ENCODE data around the gene FCHO1.

The FCHO1 gene

GRCh38 chr19:17790059-17790780 lies 38.9 kb downstream of the FCHO1 start:
- no peak for TF ChIP-seq CTCF (conservative IDR thresholded peaks at IDR 0.05; ENCODE audit: low read depth, low read length)
- Histone ChIP-seq H3K36me3 (ENCODE audit: insufficient read depth) (no peaks in the 10 kb centered on the region), H3K27me3 (ENCODE audit: insufficient read depth, low read depth) (peaks cover 1% of the 10 kb centered on the region; the same call in 1 of the 2 replicates), H3K9ac (no peak overlapping the region), H3K4me1 (ENCODE audit: low read depth, poor library complexity, severe bottlenecking) (no peaks in the 10 kb centered on the region), H3K4me2 (no peak overlapping the region), H3K4me3 (IDR thresholded peaks at IDR 0.05; ENCODE audit: insufficient read depth, low read depth, low read length) (no peak overlapping the region), H4K20me1 (ENCODE audit: insufficient read depth) (no peaks in the 10 kb centered on the region), H3K79me2 (ENCODE audit: insufficient read depth, low read depth) (no peaks in the 10 kb centered on the region), H3K27ac (no peak overlapping the region), H2AFZ (ENCODE audit: low read depth) (no peak overlapping the region)

GRCh38 chr19:17794412-17794730 lies 43.1 kb downstream of the FCHO1 start:
- Histone ChIP-seq H3K27ac (no peak overlapping the region), H3K9ac (no peak overlapping the region)
- no peak for TF ChIP-seq CTCF (conservative IDR thresholded peaks at IDR 0.05; ENCODE audit: low read depth, low read length)

GRCh38 chr19:17794731-17795494 lies 43.6 kb downstream of the FCHO1 start, which contains the start of gene B3GNT3:
TSS of gene B3GNT3 (plus strand) at chr19:17795138. CDS start at chr19:17807808, 12,670 bp downstream.
- Histone ChIP-seq H3K79me2 (ENCODE audit: insufficient read depth, low read depth) (no peaks in the 10 kb centered on the region), H3K9ac (no peak within 1 kb of the TSS), H3K27ac (no peak within 1 kb of the TSS), H3K4me2 (no peak within 1 kb of the TSS), H4K20me1 (ENCODE audit: insufficient read depth) (no peaks in the 10 kb centered on the region), H3K27me3 (ENCODE audit: insufficient read depth, low read depth) (peaks cover 33% of the 10 kb centered on the region), H3K4me3 (IDR thresholded peaks at IDR 0.05; ENCODE audit: insufficient read depth, low read depth, low read length) (no peak within 1 kb of the TSS), H3K36me3 (ENCODE audit: insufficient read depth) (no peaks in the 10 kb centered on the region), H2AFZ (ENCODE audit: low read depth) (no peak within 1 kb of the TSS), H3K4me1 (ENCODE audit: low read depth, poor library complexity, severe bottlenecking) (no peaks in the 10 kb centered on the region)
- no peak for TF ChIP-seq CTCF (conservative IDR thresholded peaks at IDR 0.05; ENCODE audit: low read depth, low read length)

More at GRCh38 chr19:17794412-17794730, 43.1 kb downstream of the FCHO1 start:
- no peaks in the 10 kb centered on the region for H3K36me3 ChIP-seq (ENCODE audit: insufficient read depth)
- H3K27me3 ChIP-seq (ENCODE audit: insufficient read depth, low read depth), result peaks cover 27% of the 10 kb centered on the region
- H4K20me1 ChIP-seq (ENCODE audit: insufficient read depth), result no peaks in the 10 kb centered on the region
- no peak overlapping the region for H2AFZ ChIP-seq (ENCODE audit: low read depth)
- H3K79me2 ChIP-seq (ENCODE audit: insufficient read depth, low read depth), result no peaks in the 10 kb centered on the region
- no peak overlapping the region for H3K4me2 ChIP-seq
- H3K4me3 ChIP-seq (IDR thresholded peaks at IDR 0.05; ENCODE audit: insufficient read depth, low read depth, low read length), result no peak overlapping the region
- no peaks in the 10 kb centered on the region for H3K4me1 ChIP-seq (ENCODE audit: low read depth, poor library complexity, severe bottlenecking)

- Histone ChIP-seq H3K79me2 (ENCODE audit: insufficient read depth, low read depth) (no peaks in the 10 kb centered on the region), H2AFZ (ENCODE audit: low read depth) (no peak overlapping the region), H3K4me2 (no peak overlapping the region), H3K27ac (no peak overlapping the region), H3K4me1 (ENCODE audit: low read depth, poor library complexity, severe bottlenecking) (no peaks in the 10 kb centered on the region), H3K4me3 (IDR thresholded peaks at IDR 0.05; ENCODE audit: insufficient read depth, low read depth, low read length) (no peak overlapping the region), H3K36me3 (ENCODE audit: insufficient read depth) (no peaks in the 10 kb centered on the region), H3K27me3 (ENCODE audit: insufficient read depth, low read depth) (peaks cover 37% of the 10 kb centered on the region), H4K20me1 (ENCODE audit: insufficient read depth) (no peaks in the 10 kb centered on the region), H3K9ac (no peak overlapping the region)
- no peak for TF ChIP-seq CTCF (conservative IDR thresholded peaks at IDR 0.05; ENCODE audit: low read depth, low read length)
Measured at GRCh38 chr19:17795495-17795856, 44.2 kb downstream of the FCHO1 start.

Data from KMS-11 (cell line).